ENCODE results near the gene C2CD4B. TPM values are rescaled to one million over a fixed set of nuclear protein-coding genes. Genes with fewer than 3 reads are reported as not detected.

Gene C2CD4B
- 1 to 10 TPM; 3.9 to 5.9 TPM for total RNA-seq

- peak within 1 kb of the TSS; percentile 34 to 56 for H3K4me3 ChIP-seq
- H3K4me1 ChIP-seq: peaks cover 0 to 9% of the 10 kb centered on the region in 2 donors
- peaks cover 7 to 10% of the 10 kb centered on the region in 2 donors for H3K27me3 ChIP-seq
- peak within 1 kb of the TSS; percentile 67 to 72 for H3K27ac ChIP-seq
- H3K9me3 ChIP-seq: no peaks in the 10 kb centered on the region
- peak; percentile 62 for DNase-seq (ENCODE audit: low spot score)
- no peak for TF ChIP-seq CTCF (IDR thresholded peaks at IDR 0.05)
- H3K36me3 ChIP-seq: no peaks in the 10 kb centered on the region
These were observed at the start of gene C2CD4B for GRCh38 chr15:62165104-62165792. TSS of gene C2CD4B (minus strand) at chr15:62165285. CDS start at chr15:62164984, 301 bp downstream.

GRCh38 chr15:62212741-62213140 lies 47.7 kb upstream of the C2CD4B start:
- Histone ChIP-seq H3K27me3 (no peaks in the 10 kb centered on the region), H3K36me3 (no peaks in the 10 kb centered on the region), H3K9me3 (peaks cover 0 to 6% of the 10 kb centered on the region in 2 donors), H3K27ac (no peak overlapping the region), H3K4me3 (no peak overlapping the region), H3K4me1 (no peaks in the 10 kb centered on the region)
- no peak for DNase-seq (ENCODE audit: low spot score)
- TF ChIP-seq CTCF (IDR thresholded peaks at IDR 0.05): no peak

GRCh38 chr15:62211348-62211747 lies 46.3 kb upstream of the C2CD4B start:
- no peak for DNase-seq (ENCODE audit: low spot score)
- H3K27me3 ChIP-seq: no peaks in the 10 kb centered on the region
- no peak overlapping the region for H3K27ac ChIP-seq
- no peaks in the 10 kb centered on the region for H3K4me1 ChIP-seq
- no peak overlapping the region for H3K4me3 ChIP-seq
- H3K36me3 ChIP-seq: no peaks in the 10 kb centered on the region
- H3K9me3 ChIP-seq: peaks cover 0 to under 1% of the 10 kb centered on the region in 2 donors
- TF ChIP-seq CTCF (IDR thresholded peaks at IDR 0.05): no peak

GRCh38 chr15:62209821-62210220 lies 44.7 kb upstream of the C2CD4B start:
- Histone ChIP-seq H3K9me3 (no peaks in the 10 kb centered on the region), H3K36me3 (no peaks in the 10 kb centered on the region), H3K4me3 (no peak overlapping the region), H3K27ac (no peak overlapping the region), H3K27me3 (no peaks in the 10 kb centered on the region), H3K4me1 (no peaks in the 10 kb centered on the region)
- no peak for DNase-seq (ENCODE audit: low spot score)
- no peak for TF ChIP-seq CTCF (IDR thresholded peaks at IDR 0.05)

GRCh38 chr15:62209322-62209721 lies 44.2 kb upstream of the C2CD4B start:
- no peaks in the 10 kb centered on the region for H3K9me3 ChIP-seq
- H3K4me3 ChIP-seq: no peak overlapping the region
- TF ChIP-seq CTCF (IDR thresholded peaks at IDR 0.05): no peak
- no peak for DNase-seq (ENCODE audit: low spot score)
- H3K36me3 ChIP-seq: no peaks in the 10 kb centered on the region
- no peaks in the 10 kb centered on the region for H3K27me3 ChIP-seq
- no peaks in the 10 kb centered on the region for H3K4me1 ChIP-seq
- no peak overlapping the region for H3K27ac ChIP-seq

- Histone ChIP-seq H3K27me3 (no peaks in the 10 kb centered on the region), H3K36me3 (no peaks in the 10 kb centered on the region), H3K4me1 (no peaks in the 10 kb centered on the region), H3K27ac (no peak overlapping the region), H3K9me3 (no peaks in the 10 kb centered on the region), H3K4me3 (no peak overlapping the region)
- no peak for TF ChIP-seq CTCF (IDR thresholded peaks at IDR 0.05)
- no peak for DNase-seq (ENCODE audit: low spot score)
These were observed 43.8 kb upstream of the C2CD4B start for GRCh38 chr15:62208884-62209283.
